HepG2 (cell line): ENCODE data around the gene PALM. TPM values are rescaled to one million over a fixed set of nuclear protein-coding genes. Genes with fewer than 3 reads are reported as not detected.
A peak's percentile ranks its signal among the peaks of the same experiment; 100 is the strongest.

Experiments
- BCL6 ChIP-seq: IDR thresholded peaks from 2 replicates; pipeline ENCODE4 v1.6.1; 2016; ENCODE audit warnings: missing genetic modification reagents, missing compliant biosample characterization
- CREBL2 ChIP-seq: sonication (generic); formaldehyde crosslinking; IDR thresholded peaks from 2 replicates; pipeline ENCODE4 v1.8.1; 2023; ENCODE audit warnings: missing genetic modification reagents, mild to moderate bottlenecking, borderline replicate concordance
- ELF3 ChIP-seq: IDR thresholded peaks from 2 replicates; pipeline ENCODE4 v1.6.1; 2016; ENCODE audit warnings: missing genetic modification reagents, missing compliant biosample characterization
- GFI1 ChIP-seq: sonication (generic); formaldehyde crosslinking; IDR thresholded peaks from 2 replicates; pipeline ENCODE4 v1.5.0; 2020; ENCODE audit warnings: missing genetic modification reagents, mild to moderate bottlenecking, borderline replicate concordance
- HDAC6 ChIP-seq: fragments of 200-600 bp; sonication (generic); IDR thresholded peaks from 2 replicates; pipeline ENCODE4 v1.7.0; 2017; ENCODE audit warnings: mild to moderate bottlenecking, antibody characterized with exemption, low read length, low read depth
- HMG20B ChIP-seq: conservative IDR thresholded peaks from 2 replicates; pipeline ENCODE4 v1.6.1; 2016; ENCODE audit warnings: missing genetic modification reagents, missing compliant biosample characterization
- HOXA7 ChIP-seq: sonication (generic); formaldehyde crosslinking; IDR thresholded peaks from 2 replicates; pipeline ENCODE4 v1.8.1; 2022; ENCODE audit warnings: mild to moderate bottlenecking, missing genetic modification reagents, moderate library complexity
- KLF16 ChIP-seq, 2 experiments: sonication (generic) in 1 of 2; formaldehyde crosslinking in 1 of 2; IDR thresholded peaks; 2 replicates each; pipeline versions ENCODE4 v1.6.1 to v1.8.0; 2016 to 2023; ENCODE audit warnings: missing genetic modification reagents in 2 of 2, missing compliant biosample characterization in 1 of 2
- POLR2AphosphoS2 ChIP-seq: IDR thresholded peaks from 2 replicates; pipeline ENCODE4 v1.6.1; 2011; ENCODE audit warnings: low read depth, low read length, improper control_type of control experiment
- RAD21 ChIP-seq: fragments of 450-650 bp; formaldehyde crosslinking; IDR thresholded peaks from 2 replicates; pipeline ENCODE4 v1.5.0; 2020; ENCODE audit warnings: mild to moderate bottlenecking
- RBAK ChIP-seq: sonication (generic); formaldehyde crosslinking; IDR thresholded peaks from 2 replicates; pipeline ENCODE4 v1.5.1; 2020; ENCODE audit warnings: mild to moderate bottlenecking, missing genetic modification reagents
- SMARCC2 ChIP-seq: fragments of 450-650 bp; IDR thresholded peaks from 2 replicates; pipeline ENCODE4 v1.6.1; 2017; ENCODE audit warnings: antibody characterized with exemption, mild to moderate bottlenecking
- TARDBP ChIP-seq: sonication (generic); formaldehyde crosslinking; IDR thresholded peaks from 2 replicates; pipeline ENCODE4 v1.8.0; 2022; ENCODE audit warnings: mild to moderate bottlenecking, missing genetic modification reagents
- TEF ChIP-seq: sonication (generic); formaldehyde crosslinking; IDR thresholded peaks from 2 replicates; pipeline ENCODE4 v1.5.0; 2020; ENCODE audit warnings: missing genetic modification reagents
- THAP11 ChIP-seq: IDR thresholded peaks from 2 replicates; pipeline ENCODE4 v1.6.1; 2016; ENCODE audit warnings: missing biosample characterization, missing genetic modification reagents
- ZBTB25 ChIP-seq: IDR thresholded peaks from 2 replicates; pipeline ENCODE4 v1.6.1; 2018; ENCODE audit warnings: missing genetic modification reagents
- ZBTB7B ChIP-seq: sonication (generic); formaldehyde crosslinking; IDR thresholded peaks from 2 replicates; pipeline ENCODE4 v1.4.0; 2020; ENCODE audit warnings: missing genetic modification reagents
- ZFY ChIP-seq: sonication (generic); formaldehyde crosslinking; IDR thresholded peaks from 2 replicates; pipeline ENCODE4 v1.4.0; 2020; ENCODE audit warnings: missing genetic modification reagents
- ZNF841 ChIP-seq: sonication (generic); formaldehyde crosslinking; IDR thresholded peaks from 2 replicates; pipeline ENCODE4 v1.8.1; 2023; ENCODE audit warnings: missing genetic modification reagents, borderline replicate concordance
- ZNF891 ChIP-seq: sonication (generic); formaldehyde crosslinking; IDR thresholded peaks from 2 replicates; pipeline ENCODE4 v1.5.0; 2020; ENCODE audit warnings: mild to moderate bottlenecking, missing genetic modification reagents
- polyA plus RNA-seq, 8 experiments: library from polyadenylated mRNA; depleted of rRNA in 3 of 8; stranded (reverse) in 7 of 8; unstranded in 1 of 8; fragments of >200 nt; fragmentation: Illumina TruSeq in 4 of 8; extraction: Trizol in 4 of 8; gene quantifications; 2 replicates each; pipeline versions ENCODE4 v1.2.1 to v1.2.3, GENCODE V29; 2011 to 2016; ENCODE audit warnings: low read depth in 4 of 8, missing spikeins in 1 of 8, mixed read lengths in 1 of 8; ENCODE audit not compliant: insufficient read depth in 1 of 8
- total RNA-seq, 5 experiments: library from RNA; depleted of rRNA; stranded (reverse); fragments of >200 nt; fragmentation: Illumina TruSeq; extraction: Trizol; gene quantifications; 2 replicates each; pipeline ENCODE4 v1.2.3, GENCODE V29; 2016; ENCODE audit warnings: low read depth in 1 of 5
- TF ChIP-seq, protein P1 (sequence below): sonication (generic); formaldehyde crosslinking; IDR thresholded peaks from 2 replicates; pipeline ENCODE4 v1.4.0; 2020; ENCODE audit warnings: missing genetic modification reagents
- TF ChIP-seq, protein P2 (sequence below): sonication (generic); formaldehyde crosslinking; conservative IDR thresholded peaks from 2 replicates; pipeline ENCODE4 v1.4.0; 2020; ENCODE audit warnings: mild to moderate bottlenecking, missing genetic modification reagents, moderate library complexity

PALM gene
- total and polyA plus RNA-seq, 2 of the 13 experiments (the other 11 are each of a cell fraction or from before 2014, with no cell fraction given) = 4.0 to 9.7 TPM

GRCh38 chr19:703651-704446, 4.9 kb upstream of the PALM start (continued):
- TF ChIP-seq BCL6 (CRISPR knock-in tag) (0 out of 2 replicates have a peak, but pooled peaks have one; percentile 3), GFI1 (CRISPR knock-in tag) (peak; percentile 40; the same call in 1 of the 2 replicates), HDAC6 (no peak), TEF (CRISPR knock-in tag) (no peak), THAP11 (CRISPR knock-in tag) (peak; percentile 38), ZFY (CRISPR knock-in tag) (peak; percentile 63), POLR2AphosphoS2 (no peak), ZNF841 (CRISPR knock-in tag) (no peak), HMG20B (CRISPR knock-in tag) (no peak), CREBL2 (CRISPR knock-in tag) (no peak), RAD21 (peak; percentile 22; the same call in 1 of the 2 replicates), RBAK (CRISPR knock-in tag) (no peak), TARDBP (peak; percentile 33; the same call in 1 of the 2 replicates), ZBTB25 (CRISPR knock-in tag) (no peak), ZNF891 (CRISPR knock-in tag) (no peak), HOXA7 (CRISPR knock-in tag) (no peak), ELF3 (CRISPR knock-in tag) (peak; percentile 73), ZBTB7B (CRISPR knock-in tag) (0 out of 2 replicates have a peak, but pooled peaks have one; percentile 32), SMARCC2 (no peak), KLF16 (CRISPR knock-in tag; IDR thresholded peaks at IDR 0.05) (0 out of 4 replicates have a peak, but pooled peaks of 1 of the 2 experiments have one; percentile 32)
- TF ChIP-seq, protein P1, sequence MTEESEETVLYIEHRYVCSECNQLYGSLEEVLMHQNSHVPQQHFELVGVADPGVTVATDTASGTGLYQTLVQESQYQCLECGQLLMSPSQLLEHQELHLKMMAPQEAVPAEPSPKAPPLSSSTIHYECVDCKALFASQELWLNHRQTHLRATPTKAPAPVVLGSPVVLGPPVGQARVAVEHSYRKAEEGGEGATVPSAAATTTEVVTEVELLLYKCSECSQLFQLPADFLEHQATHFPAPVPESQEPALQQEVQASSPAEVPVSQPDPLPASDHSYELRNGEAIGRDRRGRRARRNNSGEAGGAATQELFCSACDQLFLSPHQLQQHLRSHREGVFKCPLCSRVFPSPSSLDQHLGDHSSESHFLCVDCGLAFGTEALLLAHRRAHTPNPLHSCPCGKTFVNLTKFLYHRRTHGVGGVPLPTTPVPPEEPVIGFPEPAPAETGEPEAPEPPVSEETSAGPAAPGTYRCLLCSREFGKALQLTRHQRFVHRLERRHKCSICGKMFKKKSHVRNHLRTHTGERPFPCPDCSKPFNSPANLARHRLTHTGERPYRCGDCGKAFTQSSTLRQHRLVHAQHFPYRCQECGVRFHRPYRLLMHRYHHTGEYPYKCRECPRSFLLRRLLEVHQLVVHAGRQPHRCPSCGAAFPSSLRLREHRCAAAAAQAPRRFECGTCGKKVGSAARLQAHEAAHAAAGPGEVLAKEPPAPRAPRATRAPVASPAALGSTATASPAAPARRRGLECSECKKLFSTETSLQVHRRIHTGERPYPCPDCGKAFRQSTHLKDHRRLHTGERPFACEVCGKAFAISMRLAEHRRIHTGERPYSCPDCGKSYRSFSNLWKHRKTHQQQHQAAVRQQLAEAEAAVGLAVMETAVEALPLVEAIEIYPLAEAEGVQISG (CRISPR knock-in tag) = peak; percentile 37; the same call in 1 of the 2 replicates
- TF ChIP-seq, protein P2, sequence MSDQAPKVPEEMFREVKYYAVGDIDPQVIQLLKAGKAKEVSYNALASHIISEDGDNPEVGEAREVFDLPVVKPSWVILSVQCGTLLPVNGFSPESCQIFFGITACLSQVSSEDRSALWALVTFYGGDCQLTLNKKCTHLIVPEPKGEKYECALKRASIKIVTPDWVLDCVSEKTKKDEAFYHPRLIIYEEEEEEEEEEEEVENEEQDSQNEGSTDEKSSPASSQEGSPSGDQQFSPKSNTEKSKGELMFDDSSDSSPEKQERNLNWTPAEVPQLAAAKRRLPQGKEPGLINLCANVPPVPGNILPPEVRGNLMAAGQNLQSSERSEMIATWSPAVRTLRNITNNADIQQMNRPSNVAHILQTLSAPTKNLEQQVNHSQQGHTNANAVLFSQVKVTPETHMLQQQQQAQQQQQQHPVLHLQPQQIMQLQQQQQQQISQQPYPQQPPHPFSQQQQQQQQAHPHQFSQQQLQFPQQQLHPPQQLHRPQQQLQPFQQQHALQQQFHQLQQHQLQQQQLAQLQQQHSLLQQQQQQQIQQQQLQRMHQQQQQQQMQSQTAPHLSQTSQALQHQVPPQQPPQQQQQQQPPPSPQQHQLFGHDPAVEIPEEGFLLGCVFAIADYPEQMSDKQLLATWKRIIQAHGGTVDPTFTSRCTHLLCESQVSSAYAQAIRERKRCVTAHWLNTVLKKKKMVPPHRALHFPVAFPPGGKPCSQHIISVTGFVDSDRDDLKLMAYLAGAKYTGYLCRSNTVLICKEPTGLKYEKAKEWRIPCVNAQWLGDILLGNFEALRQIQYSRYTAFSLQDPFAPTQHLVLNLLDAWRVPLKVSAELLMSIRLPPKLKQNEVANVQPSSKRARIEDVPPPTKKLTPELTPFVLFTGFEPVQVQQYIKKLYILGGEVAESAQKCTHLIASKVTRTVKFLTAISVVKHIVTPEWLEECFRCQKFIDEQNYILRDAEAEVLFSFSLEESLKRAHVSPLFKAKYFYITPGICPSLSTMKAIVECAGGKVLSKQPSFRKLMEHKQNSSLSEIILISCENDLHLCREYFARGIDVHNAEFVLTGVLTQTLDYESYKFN (CRISPR knock-in tag) = peak; percentile 59
